Chondrocyte (in vitro differentiated cells): Measurements from ENCODE around the gene PPP1R18. TPM values are rescaled to one million over a fixed set of nuclear protein-coding genes. Genes with fewer than 3 reads are reported as not detected.

Source experiments
- DNase-seq: peaks from one replicate; pipeline ENCODE4 v3.0.0; 2021; ENCODE audit warnings: mixed read lengths, low spot score
- H3K27ac Mint-ChIP-seq: one replicate; pipeline ENCODE4 v1.8.0; 2021; ENCODE audit warnings: mild to moderate bottlenecking, moderate library complexity, mixed read lengths; ENCODE audit not compliant: unreplicated experiment
- H3K27me3 Mint-ChIP-seq: 2 replicates; pipeline ENCODE4 v1.8.0; 2021; ENCODE audit warnings: low read depth, mixed read lengths
- H3K36me3 Mint-ChIP-seq: 2 replicates; pipeline ENCODE4 v1.8.0; 2021; ENCODE audit warnings: low read depth, mixed read lengths
- H3K4me1 Mint-ChIP-seq: 2 replicates; pipeline ENCODE4 v1.8.0; 2021; ENCODE audit warnings: low read depth, mild to moderate bottlenecking, mixed read lengths
- H3K4me3 Mint-ChIP-seq: one replicate; pipeline ENCODE4 v1.8.0; 2021; ENCODE audit warnings: mild to moderate bottlenecking, moderate library complexity, mixed read lengths; ENCODE audit not compliant: unreplicated experiment
- H3K9me3 Mint-ChIP-seq: 2 replicates; pipeline ENCODE4 v1.8.0; 2021; ENCODE audit warnings: low read depth, mixed read lengths
- total RNA-seq: library from RNA; stranded (reverse); gene quantifications from 3 replicates; pipeline ENCODE4 v1.2.1, GENCODE V29; 2021
- TF ChIP-seq, protein P1 (sequence below): fragments of 200-600 bp; sonication (generic); IDR thresholded peaks from 2 replicates; pipeline ENCODE4 v1.5.0; 2021; ENCODE audit warnings: antibody characterized with exemption, mild to moderate bottlenecking, moderate library complexity

Gene PPP1R18
- total RNA-seq, 1 donor from 2014 or later, result 165 TPM

DNA sequence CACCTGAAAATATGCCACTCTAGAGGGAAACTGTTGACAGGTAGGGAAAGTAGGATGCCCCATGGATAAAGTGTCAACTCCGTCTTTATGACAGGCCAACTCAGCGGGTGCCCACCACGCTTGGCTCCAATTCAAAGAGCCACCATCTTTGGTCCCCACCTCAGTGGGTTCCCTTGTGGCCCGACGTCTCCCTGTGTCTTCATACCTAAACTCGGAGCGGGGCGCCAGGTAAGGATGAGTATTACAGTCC is 30.4 kb upstream of the PPP1R18 start:
- peaks cover 33% of the 10 kb centered on the region for H3K36me3 Mint-ChIP-seq
- peak overlapping the region; percentile 100 for H3K27ac Mint-ChIP-seq
- H3K9me3 Mint-ChIP-seq, result no peaks in the 10 kb centered on the region
- no peaks in the 10 kb centered on the region for H3K27me3 Mint-ChIP-seq
- DNase-seq, result no peak
- peaks cover 36% of the 10 kb centered on the region for H3K4me1 Mint-ChIP-seq
- TF ChIP-seq, protein P1, sequence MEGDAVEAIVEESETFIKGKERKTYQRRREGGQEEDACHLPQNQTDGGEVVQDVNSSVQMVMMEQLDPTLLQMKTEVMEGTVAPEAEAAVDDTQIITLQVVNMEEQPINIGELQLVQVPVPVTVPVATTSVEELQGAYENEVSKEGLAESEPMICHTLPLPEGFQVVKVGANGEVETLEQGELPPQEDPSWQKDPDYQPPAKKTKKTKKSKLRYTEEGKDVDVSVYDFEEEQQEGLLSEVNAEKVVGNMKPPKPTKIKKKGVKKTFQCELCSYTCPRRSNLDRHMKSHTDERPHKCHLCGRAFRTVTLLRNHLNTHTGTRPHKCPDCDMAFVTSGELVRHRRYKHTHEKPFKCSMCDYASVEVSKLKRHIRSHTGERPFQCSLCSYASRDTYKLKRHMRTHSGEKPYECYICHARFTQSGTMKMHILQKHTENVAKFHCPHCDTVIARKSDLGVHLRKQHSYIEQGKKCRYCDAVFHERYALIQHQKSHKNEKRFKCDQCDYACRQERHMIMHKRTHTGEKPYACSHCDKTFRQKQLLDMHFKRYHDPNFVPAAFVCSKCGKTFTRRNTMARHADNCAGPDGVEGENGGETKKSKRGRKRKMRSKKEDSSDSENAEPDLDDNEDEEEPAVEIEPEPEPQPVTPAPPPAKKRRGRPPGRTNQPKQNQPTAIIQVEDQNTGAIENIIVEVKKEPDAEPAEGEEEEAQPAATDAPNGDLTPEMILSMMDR, result no peak
- peak overlapping the region; percentile 98 for H3K4me3 Mint-ChIP-seq

DNA sequence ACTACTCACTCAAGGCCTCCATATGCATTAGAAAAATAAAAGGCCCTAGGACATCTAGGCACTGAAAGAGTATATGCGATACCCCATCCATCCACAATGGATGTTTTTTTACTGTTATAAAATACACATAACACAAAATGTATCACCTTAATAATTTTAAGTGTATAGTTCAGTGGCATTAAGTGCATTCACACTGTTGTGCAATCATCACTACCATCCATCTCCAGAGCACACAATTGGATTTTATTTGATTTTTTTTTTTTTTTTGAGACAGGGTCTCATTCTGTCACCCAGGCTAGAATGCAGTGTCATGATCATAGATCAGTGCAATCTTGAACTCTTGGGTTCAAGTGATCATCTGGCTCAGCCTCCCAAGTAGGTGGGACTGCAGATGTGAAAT is 27.8 kb upstream of the PPP1R18 start:
- Mint-ChIP-seq H3K9me3 (no peaks in the 10 kb centered on the region), H3K4me3 (no peak overlapping the region), H3K36me3 (peaks cover 34% of the 10 kb centered on the region), H3K27me3 (no peaks in the 10 kb centered on the region), H3K4me1 (peaks cover 32% of the 10 kb centered on the region), H3K27ac (no peak overlapping the region)
- TF ChIP-seq, protein P1, result no peak
- no peak for DNase-seq

GRCh38 chr6:30712441-30712945 is 26.0 kb upstream of the PPP1R18 start:
- H3K4me3 Mint-ChIP-seq, result no peak overlapping the region
- no peak overlapping the region for H3K27ac Mint-ChIP-seq
- DNase-seq, result peak; percentile 40
- no peaks in the 10 kb centered on the region for H3K9me3 Mint-ChIP-seq
- peaks cover 27% of the 10 kb centered on the region for H3K4me1 Mint-ChIP-seq
- peaks cover 37% of the 10 kb centered on the region for H3K36me3 Mint-ChIP-seq
- TF ChIP-seq, protein P1, result no peak
- no peaks in the 10 kb centered on the region for H3K27me3 Mint-ChIP-seq

- H3K4me1 Mint-ChIP-seq, result peaks cover 29% of the 10 kb centered on the region
- no peaks in the 10 kb centered on the region for H3K27me3 Mint-ChIP-seq
- H3K9me3 Mint-ChIP-seq, result no peaks in the 10 kb centered on the region
- DNase-seq, result peak; percentile 30
- TF ChIP-seq, protein P1, result no peak
- H3K4me3 Mint-ChIP-seq, result no peak overlapping the region
- H3K36me3 Mint-ChIP-seq, result peaks cover 39% of the 10 kb centered on the region
- no peak overlapping the region for H3K27ac Mint-ChIP-seq
Observed at GRCh38 chr6:30711758-30712380, 25.4 kb upstream of the PPP1R18 start.

GRCh38 chr6:30709101-30709868 is 22.8 kb upstream of the PPP1R18 start:
- Mint-ChIP-seq H3K27me3 (no peaks in the 10 kb centered on the region), H3K9me3 (no peaks in the 10 kb centered on the region), H3K27ac (no peak overlapping the region), H3K36me3 (peaks cover 52% of the 10 kb centered on the region), H3K4me3 (no peak overlapping the region), H3K4me1 (peaks cover 18% of the 10 kb centered on the region)
- DNase-seq, result no peak
- TF ChIP-seq, protein P1, result no peak
